ENCODE measurements around the gene LRRK1. TPM values are rescaled to one million over a fixed set of nuclear protein-coding genes. Genes with fewer than 3 reads are reported as not detected.

Gene LRRK1
- total and polyA plus RNA-seq, 2 of the 13 experiments (the other 11 are each of a cell fraction or from before 2014, with no cell fraction given), result 0.13 to 1.2 TPM

GRCh38 chr15:101048176-101048575 is 129.0 kb downstream of the LRRK1 start:
- no peaks in the 10 kb centered on the region for H4K20me1 ChIP-seq (ENCODE audit: insufficient read depth, low read length)
- no peak overlapping the region for H3K9ac ChIP-seq (ENCODE audit: insufficient read depth, low read depth, low read length)
- no peaks in the 10 kb centered on the region for H3K79me2 ChIP-seq (ENCODE audit: insufficient read depth, low read length)
- ChIA-PET POLR2A (no interaction called here), CTCF (ENCODE audit: low intra/inter-chr PET ratio, low total read pairs) (no interaction called here)
- no peaks in the 10 kb centered on the region for H3K27me3 ChIP-seq (ENCODE audit: control insufficient read depth in 1 of 2, insufficient read depth in 2 of 2, low read length in 2 of 2)
- H3K27ac ChIP-seq (ENCODE audit: extremely low read length, insufficient read depth, low read length), result no peak overlapping the region
- H2AFZ ChIP-seq (ENCODE audit: low read length), result no peak overlapping the region
- intact Hi-C loops (cut with micrococcal nuclease; ENCODE audit: unreplicated experiment), result no loop called here
- peaks cover 7% of the 10 kb centered on the region; the same call in 1 of the 2 replicates for H3K4me1 ChIP-seq (ENCODE audit: insufficient read depth, low read length)
- no peak overlapping the region for H3K4me2 ChIP-seq (ENCODE audit: low read depth, low read length)
- FAIRE-seq (no peak), DNase-seq (ENCODE audit: low spot score) (no peak), ATAC-seq (no peak)
- BruUV-seq (replicated peaks), result no TSS peak
- in situ Hi-C loops (cut with HindIII; ENCODE audit: extremely low pct_ligation_motif_present, low pct_unique_long_range_greater_than_20kb), result no loop called here
- peaks cover 0 to 12% of the 10 kb centered on the region in 2 experiments; a peak in 3 of 5 replicates for H3K36me3 ChIP-seq (replicated peaks in 1 of 2; ENCODE audit: control insufficient read depth in 1 of 2, insufficient read depth in 2 of 2, low read length in 2 of 2)
- 95% methylated on average over 7 of the region's 7 CpGs for WGBS (ENCODE audit: low lambda C conversion rate)
- no peak for TF ChIP-seq ZNF770 (CRISPR knock-in tag; IDR thresholded peaks at IDR 0.05)
- no peaks in the 10 kb centered on the region for H3K9me3 ChIP-seq (ENCODE audit: low read length)
- no peak overlapping the region for H3K4me3 ChIP-seq (replicated peaks in 1 of 3; ENCODE audit: insufficient read depth in 1 of 3, low read depth in 2 of 3, low read length in 3 of 3)

GRCh38 chr15:101048581-101049030 is 129.4 kb downstream of the LRRK1 start:
- intact Hi-C loops (cut with micrococcal nuclease; ENCODE audit: unreplicated experiment), result no loop called here
- H3K9ac ChIP-seq (ENCODE audit: insufficient read depth, low read depth, low read length), result no peak overlapping the region
- no peak overlapping the region for H3K27ac ChIP-seq (ENCODE audit: extremely low read length, insufficient read depth, low read length)
- peaks cover 7% of the 10 kb centered on the region for H3K4me1 ChIP-seq (ENCODE audit: insufficient read depth, low read length)
- no peak overlapping the region for H3K4me2 ChIP-seq (ENCODE audit: low read depth, low read length)
- ChIA-PET CTCF (ENCODE audit: low intra/inter-chr PET ratio, low total read pairs) (no interaction called here), POLR2A (no interaction called here)
- in situ Hi-C loops (cut with HindIII; ENCODE audit: extremely low pct_ligation_motif_present, low pct_unique_long_range_greater_than_20kb), result no loop called here
- peaks cover 0 to 12% of the 10 kb centered on the region in 2 experiments; a peak in 3 of 5 replicates for H3K36me3 ChIP-seq (replicated peaks in 1 of 2; ENCODE audit: control insufficient read depth in 1 of 2, insufficient read depth in 2 of 2, low read length in 2 of 2)
- no peaks in the 10 kb centered on the region for H3K79me2 ChIP-seq (ENCODE audit: insufficient read depth, low read length)
- TF ChIP-seq ZNF609 (CRISPR knock-in tag; IDR thresholded peaks at IDR 0.05; ENCODE audit: borderline replicate concordance) (no peak), AGO2 (optimal IDR thresholded peaks at IDR 0.05; ENCODE audit: low read depth, low read length) (peak; percentile 32)
- H4K20me1 ChIP-seq (ENCODE audit: insufficient read depth, low read length), result no peaks in the 10 kb centered on the region
- DNase-seq (ENCODE audit: low spot score) (no peak), ATAC-seq (no peak), FAIRE-seq (no peak)
- no peak overlapping the region for H3K4me3 ChIP-seq (replicated peaks in 1 of 3; ENCODE audit: insufficient read depth in 1 of 3, low read depth in 2 of 3, low read length in 3 of 3)
- H2AFZ ChIP-seq (ENCODE audit: low read length), result no peak overlapping the region
- no TSS peak for BruUV-seq (replicated peaks)
- H3K9me3 ChIP-seq (ENCODE audit: low read length), result no peaks in the 10 kb centered on the region
- H3K27me3 ChIP-seq (ENCODE audit: control insufficient read depth in 1 of 2, insufficient read depth in 2 of 2, low read length in 2 of 2), result no peaks in the 10 kb centered on the region
- 83% methylated on average over 7 of the region's 13 CpGs for WGBS (ENCODE audit: low lambda C conversion rate)
